ENCODE results near the gene PXMP4.

Gene PXMP4

GRCh38 chr20:33732166-33732970 is 12.3 kb upstream of the PXMP4 start:
- DNase-seq (ENCODE audit: low read depth, low spot score) = no peak
- peak overlapping the region; percentile 86 for H3K27ac ChIP-seq

- no peak for DNase-seq (ENCODE audit: low read depth, low spot score)
Measured at GRCh38 chr20:33731693-33732165, 11.6 kb upstream of the PXMP4 start, which contains the start of gene ZNF341. Gene ZNF341, plus strand, starts transcription at chr20:33731996. Its CDS starts 26 bp downstream, at chr20:33732022.

DNA sequence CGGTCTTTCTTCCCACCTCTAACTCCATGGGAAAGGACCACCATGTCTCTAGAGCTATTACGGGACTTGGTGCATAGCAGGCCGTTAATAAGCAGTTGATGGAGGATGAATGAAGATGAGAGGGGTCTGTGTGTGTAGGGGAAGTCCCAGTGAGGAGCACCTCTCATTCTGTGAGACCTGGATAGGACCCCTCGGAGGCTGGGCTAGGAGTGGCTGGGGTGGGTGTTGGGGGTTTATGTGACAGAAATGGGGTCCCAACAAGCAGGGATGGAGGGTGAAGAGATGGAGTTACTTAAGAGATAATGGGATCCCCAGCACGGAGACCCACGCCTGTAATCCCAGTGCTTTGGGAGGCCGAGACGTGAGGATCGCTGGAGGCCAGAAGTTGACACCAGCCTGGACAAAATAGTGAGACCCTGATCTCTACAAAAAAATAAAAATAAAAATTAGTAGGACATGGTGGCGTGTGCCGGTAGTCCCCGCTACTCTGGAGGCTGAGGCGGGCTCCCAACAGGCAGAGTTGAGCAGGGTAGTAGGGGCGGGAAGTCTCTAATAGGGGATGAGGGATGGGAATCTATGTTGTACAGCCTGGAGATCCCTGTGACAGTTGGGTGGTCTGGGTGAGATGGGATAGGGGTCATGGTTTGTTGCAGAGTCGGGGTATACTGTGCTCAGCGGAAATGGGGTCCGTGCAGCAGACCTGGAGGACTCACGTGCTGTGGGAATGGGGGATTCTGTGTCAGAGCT is 11.0 kb upstream of the PXMP4 start:
- DNase-seq (ENCODE audit: low read depth, low spot score) = no peak
- peak overlapping the region; percentile 86 for H3K27ac ChIP-seq

More at GRCh38 chr20:33731693-33732165, 11.6 kb upstream of the PXMP4 start, which contains the start of gene ZNF341:
- peak within 1 kb of the TSS; percentile 86 for H3K27ac ChIP-seq

DNA sequence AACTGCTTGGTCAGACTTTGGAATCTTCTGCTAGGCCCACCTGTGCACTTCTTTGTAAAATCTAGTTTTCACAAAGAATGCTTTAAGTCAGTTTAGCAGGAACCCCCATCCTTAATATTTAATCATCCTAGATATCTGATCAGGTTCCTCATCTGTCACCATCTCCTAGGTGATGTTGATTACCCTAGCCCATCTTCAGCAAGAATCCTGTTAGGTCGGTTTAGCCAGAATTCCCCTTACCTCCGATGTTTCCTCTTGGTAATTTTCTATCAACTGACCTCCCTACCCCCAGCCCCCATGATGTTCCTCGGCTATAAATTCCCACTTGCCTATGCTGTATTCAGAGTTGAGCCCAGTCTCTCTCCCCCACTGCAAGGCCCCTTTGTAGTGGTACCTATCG is 9.0 kb upstream of the PXMP4 start:
- DNase-seq (ENCODE audit: low read depth, low spot score) = no peak
- no peak overlapping the region for H3K27ac ChIP-seq

GRCh38 chr20:33728463-33728862 is 8.4 kb upstream of the PXMP4 start:
- DNase-seq (ENCODE audit: low read depth, low spot score) = no peak
- H3K27ac ChIP-seq = no peak overlapping the region

GRCh38 chr20:33727806-33728205 is 7.7 kb upstream of the PXMP4 start:
- no peak for DNase-seq (ENCODE audit: low read depth, low spot score)
- no peak overlapping the region for H3K27ac ChIP-seq

DNA sequence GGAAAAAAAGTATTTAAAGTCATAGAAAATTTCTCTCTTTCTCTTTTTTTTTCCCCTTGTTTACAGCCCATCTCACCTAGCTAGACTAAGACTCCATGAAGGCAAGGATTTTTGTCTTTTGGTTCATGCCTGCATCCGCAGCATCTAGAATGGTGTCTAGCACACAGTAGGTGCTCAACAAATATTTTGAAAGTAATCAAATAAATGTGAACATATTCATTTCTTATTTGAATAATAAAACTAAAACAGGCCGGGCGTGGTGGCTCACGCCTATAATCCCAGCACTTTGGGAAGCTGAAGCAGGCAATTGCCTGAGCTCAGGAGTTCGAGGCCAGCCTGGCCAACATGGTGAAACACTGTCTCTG is 7.0 kb upstream of the PXMP4 start:
- DNase-seq (ENCODE audit: low read depth, low spot score) = no peak
- H3K27ac ChIP-seq = no peak overlapping the region

GRCh38 chr20:33725607-33726264 is 5.6 kb upstream of the PXMP4 start:
- no peak overlapping the region for H3K27ac ChIP-seq
- DNase-seq (ENCODE audit: low read depth, low spot score) = no peak

DNA sequence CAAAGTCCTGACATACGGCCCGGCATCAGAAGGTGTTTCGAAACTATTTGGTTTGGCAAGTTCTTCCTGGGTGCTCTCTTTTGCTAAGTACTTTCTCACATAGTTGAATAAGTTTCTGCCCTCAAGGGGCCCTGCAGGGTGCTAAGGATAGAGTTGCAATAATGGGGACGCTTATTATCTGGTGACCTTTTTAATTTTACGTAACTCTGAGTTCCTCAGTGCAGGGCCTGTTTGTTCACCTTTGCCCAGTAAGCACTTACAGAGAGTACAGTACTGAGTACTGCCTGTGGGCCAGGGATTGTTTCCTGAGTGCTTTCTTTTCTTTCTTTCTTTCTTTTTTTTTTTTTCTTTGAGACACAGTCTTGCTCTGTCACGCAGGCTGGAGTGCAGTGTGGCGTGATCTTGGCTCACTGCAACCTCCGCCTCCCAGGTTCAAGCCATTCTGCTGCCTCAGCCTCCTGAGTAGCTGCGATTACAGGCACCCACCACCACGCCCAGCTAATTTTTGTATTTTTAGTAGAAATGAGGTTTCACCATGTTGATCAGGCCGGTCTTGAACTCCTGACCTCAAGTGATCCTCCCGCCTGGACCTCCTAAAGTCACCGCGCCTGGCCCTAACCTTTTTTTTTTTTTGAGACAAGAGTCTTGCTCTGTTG is 4.5 kb upstream of the PXMP4 start:
- no peak for DNase-seq (ENCODE audit: low read depth, low spot score)
- H3K27ac ChIP-seq = no peak overlapping the region

DNA sequence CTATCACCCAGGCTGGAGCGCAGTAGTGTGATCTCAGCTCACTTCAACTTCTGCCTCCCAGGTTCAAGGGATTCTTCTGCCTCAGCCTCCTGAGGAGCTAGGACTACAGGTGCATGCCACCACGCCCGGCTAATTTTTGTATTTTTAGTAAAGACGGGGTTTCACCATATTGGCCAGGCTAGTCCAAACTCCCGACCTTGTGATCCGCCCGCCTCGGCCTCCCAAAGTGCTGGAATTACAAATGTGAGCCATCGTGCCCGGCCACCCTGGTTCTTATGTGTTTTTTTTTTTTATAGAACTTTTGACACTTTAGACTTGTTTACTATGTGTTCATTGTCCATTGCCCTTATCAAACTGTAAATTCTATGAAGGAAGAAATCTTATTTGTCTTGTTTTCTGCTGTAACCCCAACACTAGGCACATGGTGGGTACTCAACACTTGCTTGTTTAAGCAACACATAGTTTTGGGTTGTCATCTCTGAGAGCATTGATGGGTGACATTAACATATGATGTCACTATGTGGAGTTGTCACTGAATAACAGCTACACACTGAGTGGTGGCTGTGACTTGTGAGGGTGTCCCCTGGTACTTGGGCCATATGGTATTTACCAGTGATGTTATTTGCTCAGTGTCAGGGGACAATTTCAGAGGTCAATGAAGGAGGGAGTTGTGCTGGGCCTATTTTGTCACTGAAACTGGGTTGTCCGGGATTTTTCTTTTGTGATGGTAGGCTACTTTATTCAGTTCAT is 1.5 kb upstream of the PXMP4 start:
- no peak for DNase-seq (ENCODE audit: low read depth, low spot score)
- H3K27ac ChIP-seq = no peak overlapping the region

DNA sequence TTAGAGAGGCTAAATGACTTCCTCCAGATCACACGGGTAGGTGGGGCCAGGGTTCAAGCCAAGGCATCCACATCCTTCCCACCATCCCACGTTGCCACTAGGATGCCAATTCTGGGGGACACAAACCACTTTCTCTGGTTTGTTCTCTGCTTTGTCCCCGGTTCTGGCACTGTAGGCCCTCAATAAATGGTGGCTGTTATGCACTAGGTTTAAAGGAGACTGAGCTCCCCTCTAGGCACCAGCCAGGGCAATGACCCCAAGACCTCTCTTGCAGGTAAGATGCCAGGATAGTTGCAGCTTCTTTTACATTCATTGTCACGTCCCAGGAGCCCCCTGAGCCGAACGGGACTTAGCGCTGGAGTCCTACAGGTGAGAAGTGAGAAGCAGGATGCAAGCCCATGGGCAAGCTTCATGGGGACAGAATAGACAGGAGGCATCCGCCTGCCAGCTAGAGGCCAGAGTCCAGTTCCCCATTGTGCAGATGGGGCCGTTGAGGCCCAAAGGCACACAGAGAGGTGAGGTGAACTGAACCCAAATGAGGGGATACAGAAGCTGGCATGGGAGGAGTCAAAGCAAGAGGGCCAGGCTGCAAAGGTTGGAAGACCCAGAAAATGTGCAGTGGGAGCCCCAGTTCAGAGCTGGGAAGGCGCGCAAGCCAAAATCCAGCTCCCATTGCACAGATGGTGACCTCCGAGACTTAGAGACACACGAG is 677 bp downstream of the PXMP4 start:
- no peak for DNase-seq (ENCODE audit: low read depth, low spot score)
- no peak overlapping the region for H3K27ac ChIP-seq

DNA sequence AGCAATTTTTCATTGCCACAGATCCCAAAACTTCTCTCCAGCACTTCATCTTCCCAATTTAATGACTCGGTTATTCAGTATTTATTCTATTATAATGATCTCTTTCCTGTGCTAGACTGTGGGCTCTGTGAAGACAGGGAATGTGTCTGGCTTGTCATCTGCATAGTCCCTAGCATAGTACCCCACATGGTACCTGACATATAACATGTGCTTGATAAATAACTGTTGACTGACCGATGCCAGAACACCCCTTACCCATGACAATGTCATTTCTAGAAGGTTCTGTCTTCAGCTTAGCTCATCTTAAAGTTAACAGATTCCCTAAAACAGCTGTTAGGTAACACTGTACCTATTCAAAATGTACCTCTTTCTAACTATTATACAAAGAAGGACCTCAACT is 3.6 kb downstream of the PXMP4 start:
- DNase-seq (ENCODE audit: low read depth, low spot score) = no peak
- no peak overlapping the region for H3K27ac ChIP-seq

GRCh38 chr20:33713865-33714367 is 6.2 kb downstream of the PXMP4 start:
- no peak overlapping the region for H3K27ac ChIP-seq
- DNase-seq (ENCODE audit: low read depth, low spot score) = no peak

- DNase-seq (ENCODE audit: low read depth, low spot score) = no peak
- no peak overlapping the region for H3K27ac ChIP-seq
Measured at GRCh38 chr20:33711446-33711738, 8.7 kb downstream of the PXMP4 start.

DNA sequence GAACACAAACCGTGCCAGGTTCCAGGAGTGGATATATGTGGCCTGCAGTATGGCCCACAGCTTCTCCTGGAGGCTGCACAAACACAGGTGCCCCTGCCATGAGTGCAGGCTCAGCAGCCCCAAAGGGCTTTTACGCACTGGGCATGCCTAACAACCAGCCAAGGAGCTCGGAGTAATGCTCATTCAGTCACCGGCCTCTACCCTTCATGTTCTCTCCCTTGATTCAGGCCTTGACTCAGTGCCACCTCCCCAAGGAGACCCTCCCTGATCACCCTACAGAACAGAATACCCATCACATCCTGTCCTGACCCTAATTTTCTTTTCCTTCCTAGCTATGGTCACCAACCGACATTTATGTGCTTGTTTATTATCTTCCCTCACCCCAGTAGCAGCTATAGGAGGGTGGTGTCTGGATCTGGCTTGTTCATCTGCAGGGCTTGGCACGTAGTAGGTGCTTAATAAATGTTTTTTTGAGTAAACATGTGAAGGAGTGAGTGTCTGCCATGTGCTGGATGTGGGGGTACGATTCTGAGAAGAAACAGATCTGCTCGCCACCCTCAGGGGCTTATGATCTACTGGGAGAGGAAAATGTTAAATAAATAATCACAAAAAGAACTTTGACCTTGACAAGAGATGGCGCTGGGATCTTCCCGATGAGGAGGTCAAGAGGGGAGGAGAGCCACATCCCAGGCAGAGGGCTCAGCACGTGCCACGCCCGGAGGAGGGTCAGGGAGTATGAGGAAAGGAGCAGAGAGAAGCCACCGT is 9.2 kb downstream of the PXMP4 start:
- no peak overlapping the region for H3K27ac ChIP-seq

DNA sequence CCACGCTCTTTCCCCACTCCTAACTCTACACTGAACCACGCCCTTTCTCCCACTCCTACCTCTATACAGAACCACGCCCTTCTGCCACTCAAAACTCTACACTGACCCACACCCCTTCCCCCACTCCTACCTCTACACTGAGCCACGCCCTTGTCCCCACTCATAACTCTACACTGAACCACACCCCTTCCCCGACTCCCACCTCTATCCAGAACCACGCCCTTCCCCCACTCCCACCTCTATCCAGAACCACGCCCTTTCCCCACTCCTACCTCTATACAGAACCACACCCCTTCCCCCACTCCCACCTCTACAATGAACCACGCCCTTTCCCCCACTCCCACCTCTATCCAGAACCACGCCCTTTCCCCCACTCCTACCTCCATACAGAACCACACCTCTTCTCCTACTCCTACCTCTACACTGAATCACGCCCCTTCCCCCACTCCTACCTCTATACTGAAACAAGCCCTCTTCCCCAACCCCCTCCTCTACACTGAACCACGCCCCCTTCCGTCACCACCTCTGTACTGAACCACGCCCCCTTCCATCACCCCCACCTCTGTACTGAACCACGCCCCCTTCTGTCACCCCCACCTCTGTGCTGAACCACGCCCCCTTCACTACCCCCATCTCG is 10.1 kb downstream of the PXMP4 start:
- DNase-seq (ENCODE audit: low read depth, low spot score) = no peak
- no peak overlapping the region for H3K27ac ChIP-seq

More for the DNA sequence above, 9.2 kb downstream of the PXMP4 start:
- no peak for DNase-seq (ENCODE audit: low read depth, low spot score)

DNA sequence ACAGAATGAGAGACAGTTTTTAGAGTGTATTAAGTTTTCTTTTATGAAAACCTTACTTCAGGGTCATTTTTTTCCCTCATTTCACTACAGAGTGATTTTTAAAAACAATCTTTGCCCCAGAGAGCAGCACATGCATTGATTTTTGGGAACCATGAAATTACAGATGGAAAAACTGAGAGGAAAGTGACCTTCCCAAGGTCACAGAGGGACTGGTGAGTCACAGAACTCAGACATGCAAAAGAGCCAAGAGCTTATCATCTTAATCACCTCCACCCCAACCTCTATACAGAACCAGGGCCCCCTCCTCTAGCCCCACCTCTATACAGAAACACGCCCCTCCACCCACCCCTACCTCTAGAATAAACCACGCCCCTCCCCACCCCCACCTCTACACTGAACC is 10.7 kb downstream of the PXMP4 start:
- H3K27ac ChIP-seq = no peak overlapping the region
- no peak for DNase-seq (ENCODE audit: low read depth, low spot score)

GRCh38 chr20:33707668-33708067 is 12.4 kb downstream of the PXMP4 start:
- H3K27ac ChIP-seq = no peak overlapping the region

More at GRCh38 chr20:33707668-33708067, 12.4 kb downstream of the PXMP4 start:
- no peak for DNase-seq (ENCODE audit: low read depth, low spot score)

Measured in epithelial cell of prostate (primary cell).